IMR-90 (cell line): ENCODE measurements around the gene STAT5B. TPM values are rescaled to one million over a fixed set of nuclear protein-coding genes. Genes with fewer than 3 reads are reported as not detected.

Experiments used
- ATAC-seq: fragments of 200-7000 bp; cut with Tn5 transposase; 2 replicates; pipeline ENCODE4 v1.9.1; 2020; ENCODE audit warnings: low read depth, mild to moderate bottlenecking, moderate library complexity
- BruUV-seq: library from RNA; stranded (reverse); fragments of 400-500 nt; replicated peaks from 2 replicates; lab custom pipeline; 2021; lab: Mats Ljungman, UMichigan
- CTCF ChIA-PET: fragments of 300-600 bp; formaldehyde crosslinking; extraction: SDS; loops from one replicate; lab custom pipeline; 2021; ENCODE audit warnings: antibody characterized with exemption; lab: Yijun Ruan, JAX
- POLR2A ChIA-PET: fragments of 300-600 bp; sonication (Branson Sonifier 250); formaldehyde crosslinking; loops from one replicate; lab custom pipeline; 2022; ENCODE audit warnings: antibody characterized with exemption; ENCODE audit not compliant: unreplicated experiment; lab: Charles Lee
- DNase-seq: peaks from one replicate; pipeline ENCODE4 v3.0.0; 2013
- H2AFZ ChIP-seq: replicated peaks from 2 replicates; pipeline ENCODE3; 2013; ENCODE audit warnings: low read length, mild to moderate bottlenecking; ENCODE audit not compliant: poor library complexity
- H2AK5ac ChIP-seq: 2 replicates; pipeline ENCODE4 v1.6.1; 2013; ENCODE audit warnings: low read depth, low read length, inconsistent platforms
- H2AK9ac ChIP-seq: replicated peaks from 2 replicates; pipeline ENCODE3; 2013; ENCODE audit warnings: mild to moderate bottlenecking, low read depth, low read length, moderate library complexity; ENCODE audit not compliant: poor library complexity
- H2BK120ac ChIP-seq: 2 replicates; pipeline ENCODE4 v1.6.1; 2013; ENCODE audit warnings: low read depth, low read length, inconsistent platforms
- H2BK15ac ChIP-seq: 3 replicates; pipeline ENCODE4 v1.6.1; 2013; ENCODE audit warnings: low read depth, low read length, inconsistent platforms
- H2BK20ac ChIP-seq: 2 replicates; pipeline ENCODE4 v1.6.1; 2013; ENCODE audit warnings: low read depth, mild to moderate bottlenecking, inconsistent platforms, low read length, moderate library complexity
- H2BK5ac ChIP-seq: 2 replicates; pipeline ENCODE4 v1.6.1; 2013; ENCODE audit warnings: mild to moderate bottlenecking, low read depth, low read length, inconsistent platforms; ENCODE audit not compliant: poor library complexity, severe bottlenecking
- H3K14ac ChIP-seq: replicated peaks from 2 replicates; pipeline ENCODE4 v1.6.1; 2013; ENCODE audit warnings: low read depth, low read length, inconsistent platforms
- H3K18ac ChIP-seq: 2 replicates; pipeline ENCODE4 v1.6.1; 2013; ENCODE audit warnings: low read depth, low read length, control low read depth
- H3K23ac ChIP-seq: 2 replicates; pipeline ENCODE4 v1.6.1; 2013; ENCODE audit warnings: low read depth, low read length, inconsistent platforms
- H3K27ac ChIP-seq: 2 replicates; pipeline ENCODE4 v1.5.1; 2013; ENCODE audit warnings: mild to moderate bottlenecking, control low read depth, low read length; ENCODE audit not compliant: insufficient read depth
- H3K27me3 ChIP-seq: 2 replicates; pipeline ENCODE4 v1.6.1; 2013; ENCODE audit warnings: low read length; ENCODE audit not compliant: control insufficient read depth, insufficient read depth
- H3K36me3 ChIP-seq: 2 replicates; pipeline ENCODE4 v1.6.1; 2013; ENCODE audit warnings: low read length, mixed read lengths; ENCODE audit not compliant: control insufficient read depth, insufficient read depth
- H3K4ac ChIP-seq: 2 replicates; pipeline ENCODE4 v1.6.1; 2013; ENCODE audit warnings: low read depth, low read length, inconsistent platforms
- H3K4me1 ChIP-seq: 2 replicates; pipeline ENCODE4 v1.6.1; 2013; ENCODE audit warnings: low read length, mixed read lengths; ENCODE audit not compliant: control insufficient read depth, insufficient read depth
- H3K4me2 ChIP-seq: 2 replicates; pipeline ENCODE4 v1.6.1; 2013; ENCODE audit warnings: low read depth, mild to moderate bottlenecking, control low read depth, low read length, moderate library complexity
- H3K4me3 ChIP-seq: 2 replicates; pipeline ENCODE4 v1.5.1; 2013; ENCODE audit warnings: low read depth, mild to moderate bottlenecking, control low read depth, low read length, moderate library complexity; ENCODE audit not compliant: insufficient read depth
- H3K56ac ChIP-seq: 2 replicates; pipeline ENCODE4 v1.6.1; 2013; ENCODE audit warnings: low read length, inconsistent platforms; ENCODE audit not compliant: insufficient read depth; ENCODE audit errors: extremely low read depth
- H3K79me1 ChIP-seq, 2 experiments: 2 replicates each; pipeline ENCODE4 v1.6.1; 2013; ENCODE audit warnings: low read length in 2 of 2, inconsistent platforms in 1 of 2, low read depth in 1 of 2
- H3K9ac ChIP-seq: 2 replicates; pipeline ENCODE4 v1.6.1; 2013; ENCODE audit warnings: low read depth, low read length, control low read depth
- H3K9me1 ChIP-seq: 2 replicates; pipeline ENCODE4 v1.6.1; 2013; ENCODE audit warnings: low read length, inconsistent platforms; ENCODE audit not compliant: insufficient read depth
- H3K9me3 ChIP-seq: 2 replicates; pipeline ENCODE4 v1.6.1; 2013; ENCODE audit warnings: low read length; ENCODE audit not compliant: control insufficient read depth, insufficient read depth
- H4K20me1 ChIP-seq: 2 replicates; pipeline ENCODE4 v1.6.1; 2013; ENCODE audit warnings: low read length, inconsistent platforms; ENCODE audit not compliant: insufficient read depth
- H4K5ac ChIP-seq: 2 replicates; pipeline ENCODE4 v1.6.1; 2013; ENCODE audit warnings: mild to moderate bottlenecking, low read depth, low read length, control low read depth
- H4K8ac ChIP-seq, 2 experiments: 2 replicates each; pipeline ENCODE4 v1.6.1; 2013; ENCODE audit warnings: low read depth in 2 of 2, low read length in 2 of 2, control low read depth in 1 of 2, inconsistent platforms in 1 of 2
- H4K91ac ChIP-seq: 2 replicates; pipeline ENCODE4 v1.6.1; 2013; ENCODE audit warnings: low read depth, low read length, inconsistent platforms; ENCODE audit not compliant: insufficient read depth
- CEBPB ChIP-seq: IDR thresholded peaks from 2 replicates; pipeline ENCODE4 v1.6.1; 2012; ENCODE audit warnings: low read depth, low read length, improper control_type of control experiment
- CHD1 ChIP-seq: IDR thresholded peaks from 2 replicates; pipeline ENCODE4 v1.6.1; 2012; ENCODE audit warnings: low read depth, low read length, improper control_type of control experiment
- MAFK ChIP-seq: IDR thresholded peaks from 2 replicates; pipeline ENCODE4 v1.6.1; 2012; ENCODE audit warnings: low read depth, low read length, improper control_type of control experiment
- MAZ ChIP-seq: IDR thresholded peaks from 2 replicates; pipeline ENCODE4 v1.6.1; 2012; ENCODE audit warnings: low read depth, mild to moderate bottlenecking, low read length, improper control_type of control experiment, moderate library complexity, borderline replicate concordance
- MXI1 ChIP-seq: IDR thresholded peaks from 2 replicates; pipeline ENCODE4 v1.6.1; 2012; ENCODE audit warnings: low read depth, mild to moderate bottlenecking, low read length, moderate library complexity, borderline replicate concordance
- NFE2L2 ChIP-seq: fragments of 150-350 bp; IDR thresholded peaks from 2 replicates; pipeline ENCODE4 v1.6.1; 2016; ENCODE audit warnings: low read depth, mild to moderate bottlenecking, low read length
- RAD21 ChIP-seq: IDR thresholded peaks from 2 replicates; pipeline ENCODE4 v1.6.1; 2012; ENCODE audit warnings: low read length, improper control_type of control experiment
- RFX5 ChIP-seq: IDR thresholded peaks from 2 replicates; pipeline ENCODE4 v1.8.0; 2012; ENCODE audit warnings: low read depth, mild to moderate bottlenecking, low read length, moderate library complexity
- SMC3 ChIP-seq: fragments of 150-350 bp; IDR thresholded peaks from 2 replicates; pipeline ENCODE4 v1.6.1; 2016; ENCODE audit warnings: low read depth, mild to moderate bottlenecking, antibody characterized with exemption, low read length, moderate library complexity
- WGBS, 2 experiments: methylation state at CpG; one replicate each; pipeline versions ENCODE4 v1.1.5 to v1.1.7; 2013; ENCODE audit warnings: missing lambda C conversion rate in 2 of 2; ENCODE audit not compliant: insufficient read length in 1 of 2; ENCODE audit errors: extremely low coverage in 2 of 2; 5-methylcytosine and 5-hydroxymethylcytosine counted together
- dilution Hi-C: fragments of 300-500 bp; cut with HindIII; formaldehyde crosslinking; loops from one replicate; pipeline ENCODE4 v1.14.3; 2018; ENCODE audit warnings: low sequenced_read_pairs; ENCODE audit not compliant: unreplicated experiment
- in situ Hi-C: fragments of 300-500 bp; cut with MboI; formaldehyde crosslinking; loops from 3 replicates; pipeline ENCODE4 v1.14.3; 2019; ENCODE audit warnings: low sequenced_read_pairs, inconsistent platforms, mixed read lengths
- intact Hi-C: fragments of 100-400 bp; cut with micrococcal nuclease; formaldehyde crosslinking; loops from 2 replicates; pipeline ENCODE4 v1.10.0; 2022
- polyA plus RNA-seq, 3 experiments: library from polyadenylated mRNA; depleted of rRNA; stranded (reverse); fragments of >200 nt; gene quantifications; 2 replicates each; pipeline ENCODE4 v1.2.3, GENCODE V29; 2012; ENCODE audit warnings: low replicate concordance in 1 of 3
- total RNA-seq: library from RNA; depleted of rRNA; stranded (reverse); fragments of >200 nt; gene quantifications from 2 replicates; pipeline ENCODE4 v1.2.3, GENCODE V29; 2012
- TF ChIP-seq, protein P1 (sequence below): fragments of 150-350 bp; IDR thresholded peaks from 2 replicates; pipeline ENCODE4 v1.6.1; 2017; ENCODE audit warnings: mild to moderate bottlenecking, antibody characterized with exemption, low read length, low read depth
- TF ChIP-seq, protein P2 (sequence below): conservative IDR thresholded peaks from 2 replicates; pipeline ENCODE4 v1.5.1; 2012; ENCODE audit warnings: mild to moderate bottlenecking, low read depth, low read length, improper control_type of control experiment

Gene STAT5B
- total and polyA plus RNA-seq, 2 of the 4 experiments (the other 2 are of a cell fraction): 24.4 to 29.6 TPM

DNA sequence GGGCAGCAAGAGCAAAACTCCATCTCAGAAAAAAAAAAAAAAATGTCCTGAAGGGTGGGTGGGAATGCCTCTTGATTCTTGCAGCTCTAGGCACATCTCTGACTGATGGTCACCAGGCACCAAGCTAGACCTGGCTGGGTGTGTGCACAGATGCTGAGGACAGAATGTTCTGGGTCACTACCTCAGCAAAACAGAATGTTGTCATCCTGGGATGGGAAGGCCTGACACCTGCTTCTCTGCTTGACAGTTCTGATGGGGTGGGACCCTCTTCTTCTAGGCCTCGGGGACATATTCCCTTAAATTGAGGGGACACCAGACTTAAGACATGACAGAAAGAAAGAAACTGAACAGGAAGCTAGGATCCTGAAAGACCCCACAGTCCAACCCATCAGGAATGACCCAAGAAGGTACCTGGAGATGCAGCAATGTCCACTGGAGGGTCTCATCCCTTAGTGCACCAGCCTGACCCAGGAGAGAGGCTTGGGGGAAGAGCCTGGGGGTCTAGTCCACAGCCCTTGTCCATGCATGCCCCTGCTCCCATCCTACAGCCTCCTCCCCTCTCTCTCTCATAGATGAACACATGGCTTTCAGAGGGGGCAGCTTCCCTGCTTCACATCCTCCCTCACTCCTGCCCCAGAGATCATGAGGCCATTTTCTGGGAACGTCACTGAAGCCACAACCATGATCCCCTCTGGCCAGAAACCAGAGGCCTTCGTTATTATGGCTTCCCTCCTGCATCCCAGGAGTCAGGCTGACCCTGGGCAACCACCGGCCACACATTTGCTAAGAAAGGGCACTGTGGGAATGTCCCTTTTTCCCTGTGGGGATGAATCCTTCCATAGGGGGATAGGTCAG lies 3.8 kb upstream of the STAT5B start:
- no peak overlapping the region for H2BK15ac ChIP-seq
- no peak overlapping the region for H2AFZ ChIP-seq
- H2BK5ac ChIP-seq: no peak overlapping the region
- in situ Hi-C loops: no loop called here
- no peak overlapping the region for H2AK9ac ChIP-seq
- POLR2A ChIA-PET: no interaction called here
- no peak overlapping the region for H3K56ac ChIP-seq
- peaks cover under 1 to 19% of the 10 kb centered on the region in 2 experiments; a peak in 2 of 4 replicates for H3K79me1 ChIP-seq
- CTCF ChIA-PET: no interaction called here
- H4K5ac ChIP-seq: no peak overlapping the region
- H3K27ac ChIP-seq: no peak overlapping the region
- H3K23ac ChIP-seq: no peak overlapping the region
- no peak overlapping the region for H3K4me2 ChIP-seq
- peaks cover 4% of the 10 kb centered on the region; the same call in 1 of the 2 replicates for H3K9me1 ChIP-seq
- H4K91ac ChIP-seq: no peak overlapping the region
- no TSS peak for BruUV-seq
- no peak overlapping the region for H2BK120ac ChIP-seq
- H3K18ac ChIP-seq: no peak overlapping the region
- no peak overlapping the region for H2AK5ac ChIP-seq
- H4K8ac ChIP-seq: no peak overlapping the region
- no peak overlapping the region for H3K4ac ChIP-seq
- no peak for DNase-seq
- no peaks in the 10 kb centered on the region for H3K27me3 ChIP-seq
- dilution Hi-C loops: no loop called here
- ATAC-seq: no peak
- no peak for TF ChIP-seq SMC3
- TF ChIP-seq CHD1: no peak
- TF ChIP-seq, protein P1, sequence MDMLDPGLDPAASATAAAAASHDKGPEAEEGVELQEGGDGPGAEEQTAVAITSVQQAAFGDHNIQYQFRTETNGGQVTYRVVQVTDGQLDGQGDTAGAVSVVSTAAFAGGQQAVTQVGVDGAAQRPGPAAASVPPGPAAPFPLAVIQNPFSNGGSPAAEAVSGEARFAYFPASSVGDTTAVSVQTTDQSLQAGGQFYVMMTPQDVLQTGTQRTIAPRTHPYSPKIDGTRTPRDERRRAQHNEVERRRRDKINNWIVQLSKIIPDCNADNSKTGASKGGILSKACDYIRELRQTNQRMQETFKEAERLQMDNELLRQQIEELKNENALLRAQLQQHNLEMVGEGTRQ: no peak
- no peak for TF ChIP-seq NFE2L2
- no peak for TF ChIP-seq RFX5
- no peak for TF ChIP-seq MAFK
- TF ChIP-seq RAD21: no peak
- TF ChIP-seq CEBPB: no peak
- no peak for TF ChIP-seq MAZ
- TF ChIP-seq, protein P2, sequence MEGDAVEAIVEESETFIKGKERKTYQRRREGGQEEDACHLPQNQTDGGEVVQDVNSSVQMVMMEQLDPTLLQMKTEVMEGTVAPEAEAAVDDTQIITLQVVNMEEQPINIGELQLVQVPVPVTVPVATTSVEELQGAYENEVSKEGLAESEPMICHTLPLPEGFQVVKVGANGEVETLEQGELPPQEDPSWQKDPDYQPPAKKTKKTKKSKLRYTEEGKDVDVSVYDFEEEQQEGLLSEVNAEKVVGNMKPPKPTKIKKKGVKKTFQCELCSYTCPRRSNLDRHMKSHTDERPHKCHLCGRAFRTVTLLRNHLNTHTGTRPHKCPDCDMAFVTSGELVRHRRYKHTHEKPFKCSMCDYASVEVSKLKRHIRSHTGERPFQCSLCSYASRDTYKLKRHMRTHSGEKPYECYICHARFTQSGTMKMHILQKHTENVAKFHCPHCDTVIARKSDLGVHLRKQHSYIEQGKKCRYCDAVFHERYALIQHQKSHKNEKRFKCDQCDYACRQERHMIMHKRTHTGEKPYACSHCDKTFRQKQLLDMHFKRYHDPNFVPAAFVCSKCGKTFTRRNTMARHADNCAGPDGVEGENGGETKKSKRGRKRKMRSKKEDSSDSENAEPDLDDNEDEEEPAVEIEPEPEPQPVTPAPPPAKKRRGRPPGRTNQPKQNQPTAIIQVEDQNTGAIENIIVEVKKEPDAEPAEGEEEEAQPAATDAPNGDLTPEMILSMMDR: no peak
- TF ChIP-seq MXI1: no peak
- H3K9ac ChIP-seq: no peak overlapping the region
- H3K4me1 ChIP-seq: peaks cover 3% of the 10 kb centered on the region
- no peak overlapping the region for H3K4me3 ChIP-seq
- peaks cover under 1% of the 10 kb centered on the region; the same call in 1 of the 2 replicates for H4K20me1 ChIP-seq
- no peak overlapping the region for H3K14ac ChIP-seq
- no peaks in the 10 kb centered on the region for H3K36me3 ChIP-seq
- no peak overlapping the region for H2BK20ac ChIP-seq
- H3K9me3 ChIP-seq: no peaks in the 10 kb centered on the region
- intact Hi-C loops: loop anchor here (5.0 kb wide), 1 partner anchor 58 kb away; no protein-coding TSS in a partner anchor
- WGBS, 2 experiments: no CpG with 5 or more reads among the region's 4 CpGs
